ENCODE data around the gene ZNHIT1.

DNA sequence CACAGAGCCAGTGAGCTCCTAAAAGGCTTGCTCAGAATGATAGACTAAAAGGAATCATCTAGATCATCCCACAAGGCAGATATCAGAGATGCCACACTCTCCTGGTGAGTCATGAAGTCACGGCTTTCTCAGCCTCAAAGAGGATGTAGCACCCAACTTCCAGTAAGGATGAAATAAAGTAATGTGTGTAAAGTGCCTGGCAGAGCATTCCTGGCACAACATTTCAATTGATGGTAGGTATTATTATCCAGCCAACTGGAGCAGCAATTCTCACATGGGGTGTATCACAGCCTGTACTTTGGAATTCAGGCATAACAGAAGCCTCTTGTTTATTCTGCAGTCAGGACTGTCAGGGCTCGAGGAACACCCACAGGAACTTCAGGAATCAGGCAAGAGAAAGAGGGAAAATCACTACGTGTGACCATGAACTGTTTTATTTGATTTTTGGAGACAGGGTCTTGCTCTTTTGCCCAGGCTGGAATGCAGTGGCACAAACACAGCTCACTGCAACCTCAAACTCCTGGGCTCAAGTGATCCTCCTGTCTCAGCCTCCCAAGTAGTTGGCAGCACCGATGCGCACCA, 32.6 kb upstream of the ZNHIT1 start:
- TF ChIP-seq, protein P1, sequence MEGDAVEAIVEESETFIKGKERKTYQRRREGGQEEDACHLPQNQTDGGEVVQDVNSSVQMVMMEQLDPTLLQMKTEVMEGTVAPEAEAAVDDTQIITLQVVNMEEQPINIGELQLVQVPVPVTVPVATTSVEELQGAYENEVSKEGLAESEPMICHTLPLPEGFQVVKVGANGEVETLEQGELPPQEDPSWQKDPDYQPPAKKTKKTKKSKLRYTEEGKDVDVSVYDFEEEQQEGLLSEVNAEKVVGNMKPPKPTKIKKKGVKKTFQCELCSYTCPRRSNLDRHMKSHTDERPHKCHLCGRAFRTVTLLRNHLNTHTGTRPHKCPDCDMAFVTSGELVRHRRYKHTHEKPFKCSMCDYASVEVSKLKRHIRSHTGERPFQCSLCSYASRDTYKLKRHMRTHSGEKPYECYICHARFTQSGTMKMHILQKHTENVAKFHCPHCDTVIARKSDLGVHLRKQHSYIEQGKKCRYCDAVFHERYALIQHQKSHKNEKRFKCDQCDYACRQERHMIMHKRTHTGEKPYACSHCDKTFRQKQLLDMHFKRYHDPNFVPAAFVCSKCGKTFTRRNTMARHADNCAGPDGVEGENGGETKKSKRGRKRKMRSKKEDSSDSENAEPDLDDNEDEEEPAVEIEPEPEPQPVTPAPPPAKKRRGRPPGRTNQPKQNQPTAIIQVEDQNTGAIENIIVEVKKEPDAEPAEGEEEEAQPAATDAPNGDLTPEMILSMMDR (IDR thresholded peaks at IDR 0.05) = no peak
- TF ChIP-seq POLR2A (IDR thresholded peaks at IDR 0.05) = no peak
